Stimulated activated CD4-positive, alpha-beta T cell treated with anti-CD3 and anti-CD28 coated beads, Interleukin-12 subunit alpha, Interleukin-12 subunit beta, amount 100 ng/mL, for 24 hours (primary cell): ENCODE data around the gene ARHGEF10L.

Experiments used
- DNase-seq, 2 experiments: peaks; one replicate each; pipeline ENCODE4 v3.0.0-alpha.2; 2020; ENCODE audit warnings: low read depth in 2 of 2

Gene ARHGEF10L

DNA sequence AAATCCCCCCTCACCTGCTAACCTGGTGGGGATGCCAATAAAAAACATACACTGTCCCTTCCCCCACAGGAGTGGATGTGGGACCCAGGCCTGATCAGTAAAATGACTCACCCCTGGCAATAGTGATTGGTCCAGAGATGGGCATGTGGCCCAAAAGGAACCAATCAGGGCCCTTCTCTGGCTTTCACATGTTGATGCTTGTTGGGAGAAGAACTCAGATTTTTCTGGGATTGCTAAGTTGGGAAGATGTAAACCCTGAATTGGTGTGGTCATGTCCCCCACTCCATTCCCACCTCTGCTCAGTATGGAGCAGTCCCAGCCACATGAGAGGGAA, 172.0 kb downstream of the ARHGEF10L start:
- no peak for DNase-seq

DNA sequence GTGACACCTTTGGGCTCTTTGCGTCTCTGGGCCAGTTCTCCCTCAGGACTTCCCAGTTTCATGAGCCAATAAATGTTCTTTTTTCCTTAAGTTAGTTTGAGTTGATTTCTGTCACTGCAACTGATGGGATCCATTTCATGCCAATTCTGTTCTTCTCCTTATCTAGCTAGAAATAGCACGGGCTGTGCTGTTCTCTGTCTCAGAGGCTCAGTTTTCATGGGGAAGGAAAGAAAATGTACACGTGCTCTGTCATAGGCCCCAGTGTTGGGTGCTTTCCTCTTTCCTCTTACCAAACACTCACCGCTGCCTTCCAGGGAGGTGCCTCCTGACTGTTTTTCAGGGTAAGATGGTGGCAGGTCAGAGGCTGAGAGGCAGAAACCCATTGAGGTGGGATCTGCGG, 172.4 kb downstream of the ARHGEF10L start:
- no peak for DNase-seq

DNA sequence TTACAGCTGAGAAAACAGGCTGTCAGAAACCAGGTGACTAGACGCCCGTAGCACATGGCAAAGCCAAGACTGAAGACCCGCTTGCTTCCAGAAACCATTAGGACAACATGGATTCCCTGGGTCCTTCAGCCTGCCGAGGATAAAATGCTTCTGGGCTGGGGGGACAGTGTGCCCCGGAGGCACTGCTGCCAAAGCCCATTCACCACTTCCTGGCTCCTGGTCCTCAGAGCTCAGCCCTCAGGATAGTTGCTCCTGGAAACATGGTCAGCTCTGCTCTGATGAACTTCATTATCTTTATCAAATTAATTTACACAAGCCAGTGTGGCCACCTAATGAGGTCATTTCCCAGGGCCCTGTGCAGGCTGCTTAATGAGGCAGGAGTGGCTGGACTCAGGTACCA, 174.5 kb downstream of the ARHGEF10L start:
- no peak for DNase-seq

DNA sequence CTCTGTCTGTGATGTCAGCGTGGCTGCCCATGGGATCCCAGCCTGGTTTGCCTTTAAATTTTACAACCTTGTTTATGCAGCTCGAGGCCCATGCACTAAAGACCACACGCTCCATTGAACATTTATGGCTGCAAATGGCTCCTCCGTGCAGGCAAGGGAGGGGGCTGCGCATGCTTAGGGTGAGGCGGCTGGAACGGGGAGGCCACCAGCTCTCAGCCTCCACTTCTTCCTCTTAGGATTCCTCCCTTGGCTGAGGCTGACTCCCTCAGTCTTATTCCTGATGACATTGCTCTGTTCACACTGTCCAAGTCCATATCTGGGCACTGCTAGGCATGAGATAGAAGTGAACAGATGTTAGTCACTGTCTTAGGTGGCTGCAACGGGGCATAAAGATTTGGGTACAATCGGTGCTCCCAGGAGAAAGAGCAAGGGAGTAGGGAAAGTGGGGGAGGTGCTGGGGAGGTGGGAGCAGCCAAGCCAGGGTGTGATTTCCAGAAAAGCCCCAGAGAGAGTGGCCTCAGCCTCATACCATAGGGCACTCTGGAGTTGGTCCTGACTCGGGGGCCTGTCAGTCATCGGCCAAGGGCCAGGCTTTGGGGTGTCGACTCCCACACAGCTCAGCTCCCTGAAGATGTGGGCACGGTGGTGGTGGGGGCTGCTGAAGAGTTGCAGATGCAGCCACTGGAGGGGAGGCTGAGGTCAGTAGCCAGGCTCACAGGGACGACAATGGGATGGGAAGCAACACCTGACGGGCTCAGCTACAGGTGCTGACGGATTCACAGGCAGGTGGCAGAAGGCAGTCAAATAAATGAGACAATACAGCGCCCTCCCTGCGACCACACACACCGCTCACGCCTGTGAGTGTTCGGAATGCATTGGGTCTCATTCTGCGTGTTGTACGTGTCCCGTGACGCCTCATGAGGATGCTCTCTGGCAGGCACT, 178.4 kb downstream of the ARHGEF10L start:
- no peak for DNase-seq

DNA sequence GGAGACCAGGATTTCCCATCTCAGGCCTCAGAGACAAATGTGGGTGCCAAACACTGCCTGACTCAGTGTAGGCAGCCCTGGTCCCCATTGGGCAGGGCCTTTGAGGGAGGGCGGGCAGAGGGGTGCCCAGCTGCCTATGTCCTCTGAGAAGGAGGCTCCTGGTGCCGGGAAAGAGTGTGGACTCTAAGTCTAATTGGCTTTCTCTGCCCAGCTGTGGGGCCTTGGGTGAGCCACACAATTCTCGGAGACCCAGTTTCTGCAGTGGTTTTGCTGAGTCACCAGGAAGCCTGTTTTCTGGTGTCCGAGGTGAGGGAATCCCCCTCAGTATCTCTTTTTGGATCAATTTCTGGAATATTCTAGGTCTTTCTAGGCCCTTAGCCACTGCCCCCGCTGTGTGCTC, 180.4 kb downstream of the ARHGEF10L start:
- no peak for DNase-seq

DNA sequence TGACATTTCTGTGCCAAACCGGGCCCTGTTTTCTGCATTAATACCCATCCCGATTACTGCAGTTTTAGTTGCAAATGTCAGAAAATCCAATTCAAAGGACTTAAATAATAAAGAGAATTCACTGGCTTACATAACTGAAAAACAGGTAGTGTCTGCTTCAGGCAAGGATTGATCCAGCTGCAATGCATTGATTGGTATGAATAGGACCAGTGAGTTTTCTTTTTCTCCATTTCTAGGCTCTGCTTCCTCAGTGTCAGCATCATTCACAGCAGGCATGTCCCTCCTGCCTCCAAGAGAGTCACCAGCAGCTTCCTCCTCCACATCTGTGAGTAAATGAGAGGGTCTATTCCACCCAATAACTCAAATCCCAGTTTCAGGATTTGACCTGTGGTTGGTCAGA, 181.9 kb downstream of the ARHGEF10L start:
- no peak for DNase-seq

DNA sequence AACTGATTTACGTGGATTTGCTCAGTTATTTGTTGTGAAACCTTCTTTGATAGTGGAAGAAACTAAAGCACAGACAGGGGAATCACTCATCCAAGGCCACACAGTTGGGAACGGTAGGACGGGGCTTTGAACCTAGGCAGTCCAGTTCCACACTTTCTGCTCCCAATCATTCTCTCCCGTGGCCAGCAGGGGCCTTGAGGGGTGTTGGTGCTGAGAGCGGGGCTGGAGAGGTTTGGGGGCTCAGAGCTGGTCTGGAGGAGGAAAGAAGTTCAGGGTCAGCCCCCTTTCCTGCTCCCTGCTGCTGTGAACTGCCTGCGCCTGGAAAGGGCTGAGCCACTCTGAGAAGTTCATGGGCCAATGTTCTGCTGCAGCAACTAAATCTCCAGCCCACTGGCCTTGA, 184.2 kb downstream of the ARHGEF10L start:
- no peak for DNase-seq

DNA sequence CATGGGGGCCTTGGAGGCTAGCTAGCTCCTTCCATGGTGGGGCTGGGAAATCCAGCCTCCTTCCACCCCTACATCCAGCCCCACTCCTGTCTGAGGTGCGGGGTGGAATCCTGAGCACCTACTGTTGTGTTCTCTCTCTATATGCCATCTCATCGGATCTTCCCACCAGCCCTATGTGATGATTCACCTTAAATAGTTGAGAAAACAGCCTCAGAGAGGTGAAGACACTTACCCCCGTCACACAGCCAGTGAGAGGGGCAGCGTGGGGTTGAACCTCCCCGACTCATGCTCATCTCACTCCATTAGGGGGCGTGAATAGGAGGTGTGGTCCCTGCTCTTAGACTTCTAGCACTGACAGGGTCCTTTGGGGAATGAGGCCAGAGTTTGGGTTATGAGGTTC, 184.7 kb downstream of the ARHGEF10L start:
- DNase-seq: no peak

DNA sequence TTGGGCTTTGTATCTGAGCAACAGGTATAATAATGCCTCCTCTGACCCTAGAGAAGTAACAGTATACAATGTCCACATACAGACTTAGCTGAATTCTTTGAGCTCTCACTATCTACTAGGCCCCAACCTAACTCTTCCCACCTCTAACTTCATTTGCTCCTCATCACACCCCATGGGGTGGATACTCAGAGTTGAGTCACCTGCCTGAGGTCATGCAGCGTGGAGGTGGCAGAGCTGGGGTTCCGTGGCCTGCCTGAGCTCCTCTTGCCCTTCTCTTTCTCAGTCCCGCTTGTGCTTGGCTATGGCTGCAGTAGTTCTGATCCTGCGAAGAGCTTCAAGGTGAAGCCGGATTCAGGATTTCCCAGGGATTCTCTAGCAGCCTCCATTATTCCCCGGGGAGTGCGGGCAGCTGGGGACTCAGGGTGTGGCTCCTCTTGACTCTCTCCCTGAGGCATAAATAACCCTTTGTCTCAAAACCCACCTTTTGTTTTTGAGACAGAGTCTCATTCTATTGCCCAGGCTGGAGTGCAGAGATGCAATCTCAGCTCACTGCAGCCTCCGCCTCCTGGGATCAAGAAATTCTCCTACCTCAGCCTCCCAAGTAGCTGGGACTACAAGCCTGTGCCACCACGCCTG, 185.7 kb downstream of the ARHGEF10L start:
- DNase-seq: no peak

DNA sequence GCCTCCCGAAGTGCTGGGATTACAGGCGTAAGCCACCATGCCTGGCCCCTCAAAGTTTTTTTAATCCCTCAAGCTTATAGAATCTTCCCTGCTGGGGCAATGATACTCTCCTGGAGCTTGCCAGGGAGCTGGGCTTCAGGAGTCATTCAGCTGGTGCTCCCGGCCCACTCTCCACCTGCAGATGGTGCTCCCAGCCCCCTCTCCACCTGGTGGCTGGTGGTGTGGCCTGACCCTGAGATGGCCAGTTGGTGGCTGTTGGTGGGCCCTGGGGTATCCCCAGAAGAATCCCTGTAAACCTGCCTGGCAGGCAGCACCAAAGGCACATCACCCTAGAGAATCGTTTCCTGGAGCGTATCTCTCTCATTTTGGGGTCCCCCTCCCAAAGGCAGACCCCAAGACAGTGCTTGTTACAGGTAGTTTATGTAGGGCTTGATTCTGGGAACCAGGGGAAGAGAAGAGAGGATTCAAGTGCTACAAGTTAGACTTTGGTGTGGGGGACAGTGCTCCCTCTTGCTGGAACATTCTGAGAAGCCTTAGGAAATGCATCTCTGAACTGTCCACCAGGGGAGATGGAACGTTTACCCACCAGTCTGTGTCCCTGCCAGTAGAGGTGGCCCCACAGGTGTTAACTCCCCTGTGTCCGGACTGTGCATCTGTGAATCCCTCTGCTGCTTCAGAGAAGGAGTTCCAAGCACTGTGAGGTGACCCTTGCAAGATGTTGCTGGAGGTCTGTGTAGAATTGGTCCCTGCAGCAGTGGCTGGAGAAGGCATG, 186.5 kb downstream of the ARHGEF10L start:
- DNase-seq: no peak

DNA sequence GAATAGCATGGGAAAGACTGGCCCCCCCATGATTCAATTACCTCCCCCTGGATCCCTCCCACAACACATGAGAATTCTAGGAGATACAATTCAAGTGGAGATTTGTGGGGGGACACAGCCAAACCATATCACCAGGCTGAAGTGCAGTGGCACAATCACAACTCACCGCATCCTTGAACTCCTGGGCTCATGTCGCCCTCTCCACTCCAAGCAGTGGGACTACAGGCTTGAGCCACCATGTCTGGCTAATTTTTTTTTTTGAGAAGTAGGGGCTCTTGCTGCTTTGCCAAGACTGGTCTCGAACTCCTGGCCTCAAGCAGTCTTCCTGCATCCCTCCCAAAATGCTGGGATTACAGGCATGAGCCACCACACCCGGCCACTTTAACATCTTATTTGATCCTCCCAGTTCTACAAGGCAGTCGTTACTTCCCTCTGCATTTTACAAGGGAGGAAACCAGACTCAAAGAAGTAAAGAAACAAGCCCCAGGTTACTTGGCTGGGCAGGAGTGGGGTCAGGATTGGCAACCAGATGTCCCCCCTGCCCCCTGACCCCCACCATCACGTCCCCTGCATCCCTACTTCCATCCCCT, 188.7 kb downstream of the ARHGEF10L start:
- no peak for DNase-seq

DNA sequence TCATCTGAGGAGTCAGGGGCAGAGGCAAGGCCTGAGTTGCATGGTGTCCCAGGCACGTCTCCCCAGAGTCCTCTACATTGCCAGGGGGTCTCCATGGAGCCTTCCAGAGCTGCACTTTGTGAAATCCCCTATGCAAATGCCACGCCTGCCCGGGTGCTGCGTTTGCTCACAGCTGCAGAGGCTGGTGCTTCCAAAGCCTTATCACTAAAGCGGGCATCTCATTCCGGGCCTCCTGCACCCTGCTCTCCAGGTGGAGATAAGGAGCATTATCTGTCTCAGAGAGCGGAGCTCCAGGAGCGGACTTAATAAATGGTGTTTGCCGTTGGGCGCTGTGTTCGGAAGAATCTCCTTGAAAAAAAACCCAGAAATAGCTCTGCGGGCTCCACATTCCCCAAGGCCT, 189.8 kb downstream of the ARHGEF10L start:
- DNase-seq: no peak

DNA sequence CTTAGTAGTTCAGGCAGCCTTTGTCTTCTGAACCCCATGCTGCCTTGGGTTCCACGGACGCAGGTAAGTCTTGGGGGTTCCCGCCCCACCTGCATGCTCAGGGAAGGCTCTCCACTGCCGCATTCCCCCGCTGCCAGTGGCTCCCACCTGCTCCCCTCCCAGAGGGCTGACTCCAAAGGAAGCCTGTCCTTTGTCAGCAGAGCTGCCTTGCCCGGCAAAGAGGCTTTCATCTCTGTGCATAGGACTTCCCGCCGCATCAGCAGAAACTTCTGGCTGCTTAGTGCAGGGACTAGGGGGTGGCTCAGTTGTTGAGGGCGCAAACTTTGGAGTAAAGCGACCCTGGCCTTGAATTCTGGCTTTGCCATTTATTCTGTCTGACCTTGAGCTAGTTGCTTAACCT, 190.4 kb downstream of the ARHGEF10L start:
- DNase-seq: no peak

DNA sequence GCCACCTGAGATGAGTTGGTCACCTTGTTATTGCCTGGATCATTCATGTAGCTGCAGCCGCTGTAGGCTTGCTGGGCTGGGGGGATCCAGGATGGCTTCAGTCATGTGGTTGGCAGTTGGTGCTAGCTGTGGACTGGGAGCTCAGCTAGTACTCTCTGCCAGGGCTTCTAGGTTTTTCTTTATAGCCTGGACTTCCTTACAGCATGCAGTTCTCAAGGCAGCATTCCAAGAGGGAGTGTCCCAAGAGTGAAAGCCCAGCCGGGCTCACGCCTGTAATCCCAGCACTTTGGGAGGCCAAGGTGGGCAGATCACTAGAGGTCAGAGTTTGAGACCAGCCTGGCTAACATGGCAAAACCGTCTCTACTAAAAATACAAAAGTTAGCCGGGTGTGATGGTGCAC, 192.0 kb downstream of the ARHGEF10L start:
- DNase-seq: no peak

DNA sequence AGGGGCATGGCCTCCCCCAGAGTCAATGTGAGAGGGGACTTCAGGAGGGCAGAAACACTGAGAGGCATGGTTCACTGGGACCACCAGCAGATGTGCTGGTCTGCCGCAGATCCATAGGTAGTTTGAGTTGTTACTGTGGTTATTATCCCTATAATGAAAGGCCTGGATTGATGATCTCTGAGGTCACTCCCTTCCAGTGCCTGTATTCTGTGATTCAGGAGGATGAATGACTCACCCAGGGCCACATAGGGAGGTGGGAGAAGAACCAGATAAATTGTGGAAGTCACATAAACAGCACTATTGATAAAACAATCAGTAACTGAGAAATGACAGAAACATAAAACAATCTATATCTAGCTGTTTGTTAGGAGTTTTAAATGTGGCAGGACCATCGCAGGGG, 193.0 kb downstream of the ARHGEF10L start:
- no peak for DNase-seq

DNA sequence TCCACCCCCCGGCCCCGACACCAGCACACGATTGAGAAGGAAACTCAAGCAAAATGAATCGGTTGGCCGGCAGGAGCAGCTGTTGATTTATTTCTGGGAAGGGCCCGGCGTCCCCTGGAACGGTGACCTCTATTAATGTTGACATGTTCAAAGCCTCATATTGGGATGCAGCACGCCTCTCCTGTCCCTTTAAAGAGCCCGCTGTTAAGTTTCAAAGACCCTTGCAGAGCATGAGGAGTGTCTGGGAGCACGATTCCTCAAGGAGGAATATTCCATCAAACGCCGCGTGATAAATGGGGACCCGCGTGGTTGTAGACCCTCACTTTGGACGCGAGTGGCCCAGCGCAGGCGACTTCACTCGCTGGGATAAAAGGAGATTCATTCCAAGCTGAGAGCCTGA, 194.2 kb downstream of the ARHGEF10L start:
- DNase-seq: no peak

DNA sequence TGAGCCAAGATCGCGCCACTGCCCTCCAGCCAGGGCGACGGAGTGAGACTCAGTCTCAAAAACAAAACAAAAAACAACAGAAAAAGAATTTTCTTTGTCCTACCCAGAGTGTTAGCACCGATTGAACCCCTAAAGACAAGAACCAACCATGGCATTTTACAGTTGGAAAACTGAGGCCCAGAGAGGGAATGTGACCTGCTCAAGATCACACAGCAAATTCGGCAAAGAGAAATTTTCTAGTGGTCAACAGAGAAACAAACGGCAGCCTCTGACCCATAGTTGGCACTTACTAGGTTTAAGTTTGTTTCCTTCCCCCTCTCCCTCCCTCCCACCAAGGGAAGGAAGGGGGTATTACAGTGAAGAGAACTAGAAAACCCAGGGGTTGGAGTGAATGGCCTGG, 195.1 kb downstream of the ARHGEF10L start:
- no peak for DNase-seq

DNA sequence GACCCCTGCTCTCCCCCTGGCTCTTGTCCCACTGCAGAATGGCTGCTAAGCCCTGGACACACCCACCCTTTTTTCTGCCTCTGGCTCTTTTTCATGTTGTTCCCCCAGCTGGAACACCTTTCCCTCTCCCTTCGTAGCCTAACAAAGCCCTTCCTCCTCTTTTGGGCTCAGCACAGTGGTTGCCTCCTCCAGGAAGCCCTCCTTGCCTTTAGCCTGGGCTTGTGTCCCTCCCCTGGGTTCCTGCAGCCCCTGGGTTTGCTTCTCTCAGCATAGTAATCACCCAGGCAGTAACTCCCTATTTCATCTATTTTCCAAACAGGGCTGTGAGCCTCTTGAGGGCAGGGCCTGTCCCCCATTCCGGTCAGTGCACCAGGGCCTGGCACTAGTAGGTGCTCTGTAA, 195.8 kb downstream of the ARHGEF10L start:
- no peak for DNase-seq

DNA sequence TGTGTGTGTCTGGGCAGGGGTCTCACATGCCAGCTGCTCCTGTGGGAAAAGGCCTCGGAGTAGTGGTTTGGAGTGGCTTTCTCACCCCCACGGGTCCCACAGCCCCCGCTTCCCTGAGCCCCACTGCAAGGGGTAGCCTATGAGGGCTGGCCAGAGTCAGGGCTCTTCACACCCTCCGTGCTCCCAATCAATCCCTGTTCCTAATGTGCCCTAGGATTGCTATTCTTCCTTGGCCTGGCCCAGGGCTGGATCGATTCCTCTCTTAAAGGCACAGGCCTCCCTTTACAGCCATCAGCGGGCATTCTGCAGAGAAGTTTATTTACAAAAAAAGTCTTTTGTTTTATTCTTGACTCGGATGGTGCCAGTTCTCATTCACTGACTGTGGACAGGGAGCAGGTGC, 196.3 kb downstream of the ARHGEF10L start:
- DNase-seq: no peak

DNA sequence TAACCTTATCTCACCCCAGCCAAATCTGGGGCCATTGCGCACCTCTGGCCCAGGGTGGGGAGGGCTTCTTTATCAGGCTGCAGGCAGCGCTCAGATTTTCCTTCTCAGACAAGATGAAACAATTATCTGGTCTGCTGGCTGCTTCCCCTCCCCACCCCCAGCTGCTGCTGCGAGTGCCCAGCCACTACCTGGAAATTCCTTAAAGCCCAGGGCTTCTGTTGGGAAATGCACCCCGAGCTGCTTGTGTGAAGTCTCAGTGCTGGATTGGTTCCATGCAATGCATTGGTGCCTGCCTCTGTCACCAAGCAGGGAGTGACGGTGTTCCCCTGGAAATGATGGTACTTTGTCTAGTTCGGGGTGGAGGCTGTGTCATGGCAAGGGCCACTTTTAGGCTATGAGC, 197.1 kb downstream of the ARHGEF10L start:
- DNase-seq: no peak

DNA sequence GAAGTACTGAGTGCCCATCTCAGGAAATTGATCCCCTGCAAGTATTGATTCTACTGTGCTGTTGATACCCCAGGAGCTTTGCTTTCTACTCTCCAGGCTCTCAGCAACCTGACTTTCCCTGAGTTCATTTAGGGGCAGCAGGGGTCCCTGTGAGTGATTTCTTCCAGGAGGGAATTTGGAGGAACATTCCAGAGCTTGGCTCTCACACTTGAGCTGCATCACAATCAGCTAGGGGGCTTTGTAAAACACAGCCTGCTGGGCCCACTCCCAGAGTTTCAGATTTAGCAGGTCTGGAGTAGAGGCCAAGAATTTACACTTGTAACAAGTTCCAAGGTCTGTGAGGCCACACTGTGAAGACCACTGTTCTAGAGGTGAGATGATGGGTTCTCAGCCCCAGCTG, 199.6 kb downstream of the ARHGEF10L start:
- DNase-seq: no peak

DNA sequence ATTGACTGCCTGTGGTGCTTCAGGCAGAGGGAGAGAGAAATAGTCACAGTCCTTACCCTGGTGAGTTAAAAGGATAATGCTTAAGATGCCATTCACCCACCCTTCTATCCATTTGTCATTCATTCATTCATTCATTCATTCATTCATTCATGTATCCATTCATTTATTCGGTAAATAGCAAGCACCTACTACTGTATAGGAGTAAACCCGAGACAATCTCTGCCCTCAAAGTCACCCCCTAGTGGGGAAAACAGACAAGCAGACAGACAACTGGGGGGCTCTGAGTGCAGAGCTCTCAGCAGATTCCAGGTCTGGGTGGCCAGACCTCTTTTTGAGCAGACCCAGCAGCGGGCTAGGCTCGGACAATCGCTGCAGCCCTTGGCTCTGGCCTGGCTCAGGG, 201.6 kb downstream of the ARHGEF10L start:
- no peak for DNase-seq
